T-helper 1 cell treated with Interleukin-12 subunit alpha and Interleukin-12 subunit beta and Interleukin-4 antibody, amounts not matched to agents 30 ng/mL and 1 ng/mL, for 36 hours (primary cell): ENCODE results near the gene MYRF. TPM values are rescaled to one million over a fixed set of nuclear protein-coding genes. Genes with fewer than 3 reads are reported as not detected.

ENCODE experiments used
- intact Hi-C: fragments of 100-400 bp; cut with micrococcal nuclease; formaldehyde crosslinking; loops from one replicate; pipeline ENCODE4 v1.15.1; 2024
- total RNA-seq: library from RNA; stranded (reverse); gene quantifications from 2 replicates; pipeline ENCODE4 v1.2.3, GENCODE V29; 2022

Gene MYRF
- total RNA-seq, 1 donor from 2014 or later: 0.83 TPM

- intact Hi-C loops: loop anchor here (1.0 to 5.0 kb wide), 5 partner anchors 19 to 655 kb away; partner anchors contain the start of genes FADS3, FEN1, FTH1 and TMEM258
Observed at GRCh38 chr11:61815790-61816735, 63.6 kb downstream of the MYRF start.

GRCh38 chr11:61816736-61817455 is 64.5 kb downstream of the MYRF start, which contains the start of gene FADS1:
FADS1 (minus strand) TSS chr11:61817003; CDS start chr11:61816929, 74 bp downstream.
- intact Hi-C loops: loop anchor here (1.0 to 5.0 kb wide), 6 partner anchors 10 to 656 kb away; partner anchors contain the start of genes FADS3, FTH1 and VPS37C

- intact Hi-C loops: loop anchor here (1.0 to 5.0 kb wide), 3 partner anchors 10 to 150 kb away; partner anchors contain the start of gene FTH1
Observed at GRCh38 chr11:61817471-61818202, 65.2 kb downstream of the MYRF start.

- intact Hi-C loops: no loop called here
Observed at GRCh38 chr11:61820174-61820573, 67.7 kb downstream of the MYRF start.

GRCh38 chr11:61826930-61827570 is 74.6 kb downstream of the MYRF start:
- intact Hi-C loops: loop anchor here (1.0 to 5.0 kb wide), 3 partner anchors 10 to 200 kb away; partner anchors contain the start of gene FADS1

- intact Hi-C loops: loop anchor here (1.0 to 5.0 kb wide), 6 partner anchors 9 to 296 kb away; partner anchors contain the start of genes FADS1, FEN1 and TMEM258
Observed at GRCh38 chr11:61827571-61828378, 75.3 kb downstream of the MYRF start, which contains the start of gene FADS2. FADS2 (plus strand) TSS chr11:61828300; CDS start chr11:61828391, 91 bp downstream.

- intact Hi-C loops: loop anchor here (1.0 to 5.0 kb wide), 4 partner anchors 8 to 295 kb away; partner anchors contain the start of genes FEN1 and TMEM258
Observed at GRCh38 chr11:61828379-61828628, 75.9 kb downstream of the MYRF start.

GRCh38 chr11:61828629-61829407 is 76.4 kb downstream of the MYRF start:
- intact Hi-C loops: loop anchor here (1.0 to 5.0 kb wide), 4 partner anchors 7 to 294 kb away; partner anchors contain the start of genes FEN1 and TMEM258

GRCh38 chr11:61829806-61830205 is 77.4 kb downstream of the MYRF start:
- intact Hi-C loops: loop anchor here (5.0 kb wide), 2 partner anchors 197 to 398 kb away; partner anchors contain the start of gene SDHAF2

GRCh38 chr11:61830237-61831105 is 78.0 kb downstream of the MYRF start:
- intact Hi-C loops: loop anchor here (5.0 kb wide), 1 partner anchor 398 kb away; the partner anchor contains the start of gene SDHAF2

GRCh38 chr11:61832207-61832606 is 79.8 kb downstream of the MYRF start:
- intact Hi-C loops: loop anchor here (5.0 kb wide), 1 partner anchor 400 kb away; the partner anchor contains the start of gene SDHAF2

- intact Hi-C loops: loop anchor here (5.0 kb wide), 1 partner anchor 400 kb away; the partner anchor contains the start of gene SDHAF2
Observed at GRCh38 chr11:61832754-61833153, 80.3 kb downstream of the MYRF start.

GRCh38 chr11:61833471-61833870 is 81.0 kb downstream of the MYRF start:
- intact Hi-C loops: loop anchor here (5.0 kb wide), 1 partner anchor 401 kb away; the partner anchor contains the start of gene SDHAF2

- intact Hi-C loops: loop anchor here (1.0 to 5.0 kb wide), 5 partner anchors 17 to 402 kb away; partner anchors contain the start of genes FADS1, FADS3, FEN1 and SDHAF2
Observed at GRCh38 chr11:61833926-61834277, 81.5 kb downstream of the MYRF start.

- intact Hi-C loops: loop anchor here (1.0 to 5.0 kb wide), 5 partner anchors 17 to 402 kb away; partner anchors contain the start of genes FADS1, FADS3, FEN1 and SDHAF2
Observed at GRCh38 chr11:61834278-61835048, 82.0 kb downstream of the MYRF start.

- intact Hi-C loops: loop anchor here (1.0 kb wide), 1 partner anchor 8 kb away; the partner anchor contains the start of gene FADS2
Observed at GRCh38 chr11:61836193-61836592, 83.8 kb downstream of the MYRF start.
